ENCODE measurements around the gene DYSF.

DYSF gene

GRCh38 chr2:71589763-71590162, 136.4 kb downstream of the DYSF start:
- no peak overlapping the region for H3K4me3 ChIP-seq (ENCODE audit: control insufficient read depth, low read depth, low read length)
- TF ChIP-seq, protein P1, sequence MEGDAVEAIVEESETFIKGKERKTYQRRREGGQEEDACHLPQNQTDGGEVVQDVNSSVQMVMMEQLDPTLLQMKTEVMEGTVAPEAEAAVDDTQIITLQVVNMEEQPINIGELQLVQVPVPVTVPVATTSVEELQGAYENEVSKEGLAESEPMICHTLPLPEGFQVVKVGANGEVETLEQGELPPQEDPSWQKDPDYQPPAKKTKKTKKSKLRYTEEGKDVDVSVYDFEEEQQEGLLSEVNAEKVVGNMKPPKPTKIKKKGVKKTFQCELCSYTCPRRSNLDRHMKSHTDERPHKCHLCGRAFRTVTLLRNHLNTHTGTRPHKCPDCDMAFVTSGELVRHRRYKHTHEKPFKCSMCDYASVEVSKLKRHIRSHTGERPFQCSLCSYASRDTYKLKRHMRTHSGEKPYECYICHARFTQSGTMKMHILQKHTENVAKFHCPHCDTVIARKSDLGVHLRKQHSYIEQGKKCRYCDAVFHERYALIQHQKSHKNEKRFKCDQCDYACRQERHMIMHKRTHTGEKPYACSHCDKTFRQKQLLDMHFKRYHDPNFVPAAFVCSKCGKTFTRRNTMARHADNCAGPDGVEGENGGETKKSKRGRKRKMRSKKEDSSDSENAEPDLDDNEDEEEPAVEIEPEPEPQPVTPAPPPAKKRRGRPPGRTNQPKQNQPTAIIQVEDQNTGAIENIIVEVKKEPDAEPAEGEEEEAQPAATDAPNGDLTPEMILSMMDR (IDR thresholded peaks at IDR 0.05; ENCODE audit: control insufficient read depth, insufficient read depth, low read depth, low read length, missing control alignments): no peak

GRCh38 chr2:71591044-71591443, 137.7 kb downstream of the DYSF start:
- H3K4me3 ChIP-seq (ENCODE audit: control insufficient read depth, low read depth, low read length): no peak overlapping the region
- DNase-seq (ENCODE audit: low read depth): no peak
- TF ChIP-seq, protein P1 (IDR thresholded peaks at IDR 0.05; ENCODE audit: control insufficient read depth, insufficient read depth, low read depth, low read length, missing control alignments): no peak

More at GRCh38 chr2:71589763-71590162, 136.4 kb downstream of the DYSF start:
- no peak for DNase-seq (ENCODE audit: low read depth)

DNA sequence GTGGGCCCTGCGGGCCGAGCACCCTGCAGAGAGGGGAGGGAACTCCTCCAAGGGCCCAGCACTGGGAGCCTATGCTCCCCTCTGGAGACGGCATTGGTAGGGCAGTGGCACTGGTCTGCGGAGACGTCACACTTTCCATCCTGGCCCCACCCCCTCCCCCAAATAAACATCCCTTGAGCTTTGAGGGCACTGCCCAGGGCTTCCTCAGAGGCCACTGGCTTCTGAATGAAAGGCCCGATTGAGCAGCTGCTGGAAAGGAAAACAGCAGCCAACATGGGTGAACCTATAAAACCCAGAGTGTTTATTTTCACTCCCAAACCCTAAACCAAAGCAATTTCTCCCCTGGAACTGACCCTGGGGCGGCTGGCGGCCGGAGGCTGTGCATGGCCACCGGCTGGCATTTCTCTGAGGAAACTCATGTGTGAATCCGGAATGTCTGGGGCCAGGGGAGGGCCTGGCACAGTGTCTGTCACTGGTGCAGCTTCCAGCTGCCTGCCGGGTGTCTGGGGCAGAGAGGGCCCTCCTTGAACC, 138.9 kb downstream of the DYSF start:
- DNase-seq (ENCODE audit: low read depth): no peak
- TF ChIP-seq, protein P1 (IDR thresholded peaks at IDR 0.05; ENCODE audit: control insufficient read depth, insufficient read depth, low read depth, low read length, missing control alignments): no peak
- H3K4me3 ChIP-seq (ENCODE audit: control insufficient read depth, low read depth, low read length): no peak overlapping the region

DNA sequence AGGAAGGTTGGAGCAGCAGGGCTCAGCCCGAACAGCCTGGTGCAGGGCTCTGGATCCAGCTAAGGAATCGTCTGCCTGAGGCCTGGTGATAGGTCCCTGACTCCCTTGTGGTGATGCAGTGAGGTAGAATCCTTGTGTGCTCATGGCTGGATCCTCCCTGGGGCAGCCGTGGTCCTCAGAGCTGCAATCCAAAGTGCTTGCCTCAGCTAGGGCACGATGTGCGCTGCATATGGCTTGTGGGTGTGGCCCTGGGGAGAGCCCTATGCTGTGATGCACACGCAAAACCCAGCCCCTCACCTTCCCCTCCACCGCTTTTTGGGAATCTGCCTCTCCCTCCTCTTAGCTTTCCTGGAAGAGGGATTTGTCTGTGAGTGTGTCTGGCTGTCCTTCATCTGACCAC, 142.2 kb downstream of the DYSF start:
- H3K4me3 ChIP-seq (ENCODE audit: control insufficient read depth, low read depth, low read length): no peak overlapping the region
- TF ChIP-seq, protein P1 (IDR thresholded peaks at IDR 0.05; ENCODE audit: control insufficient read depth, insufficient read depth, low read depth, low read length, missing control alignments): no peak
- DNase-seq (ENCODE audit: low read depth): no peak

DNA sequence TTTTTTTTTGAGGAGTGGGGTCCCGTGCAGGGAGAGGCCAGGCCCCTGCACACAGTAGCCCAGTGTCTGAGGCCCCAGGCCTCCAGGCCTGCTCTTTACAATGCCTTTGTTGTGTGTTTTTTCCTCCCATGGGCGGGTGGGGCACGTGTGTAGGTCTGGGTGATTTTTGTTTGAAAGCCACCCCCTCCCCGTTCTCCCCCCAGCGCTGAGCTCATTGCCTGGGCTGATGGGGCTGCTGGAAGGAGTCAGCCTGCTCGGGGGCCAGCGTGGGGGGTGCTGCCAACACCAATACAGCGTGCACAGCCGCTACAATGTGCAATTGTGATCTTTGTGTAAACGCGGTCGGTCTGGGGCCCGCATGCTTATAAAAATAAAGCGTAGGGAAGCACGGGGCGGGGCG, 142.7 kb downstream of the DYSF start:
- H3K4me3 ChIP-seq (ENCODE audit: control insufficient read depth, low read depth, low read length): no peak overlapping the region
- DNase-seq (ENCODE audit: low read depth): no peak
- TF ChIP-seq, protein P1 (IDR thresholded peaks at IDR 0.05; ENCODE audit: control insufficient read depth, insufficient read depth, low read depth, low read length, missing control alignments): no peak

DNA sequence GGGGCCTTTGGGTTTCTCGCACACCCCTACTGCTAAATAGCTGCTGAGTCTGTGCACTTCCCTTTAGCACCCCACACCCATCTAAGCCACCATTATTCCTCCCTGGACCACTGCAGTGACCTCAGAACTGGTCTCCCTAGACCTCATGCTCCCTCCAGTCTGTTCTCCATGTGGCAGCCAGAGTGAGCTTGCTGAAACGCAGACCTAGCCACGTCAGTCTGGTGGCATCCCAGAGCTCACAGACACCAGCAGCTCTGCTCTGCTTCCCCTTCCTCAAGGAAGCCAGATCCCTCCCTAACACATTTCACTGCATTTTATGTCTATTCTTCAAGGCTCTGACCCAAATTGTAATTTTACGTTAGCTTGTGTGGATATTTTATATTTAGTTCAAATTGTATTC, 144.4 kb downstream of the DYSF start:
- no peak overlapping the region for H3K4me3 ChIP-seq (ENCODE audit: control insufficient read depth, low read depth, low read length)
- DNase-seq (ENCODE audit: low read depth): no peak
- TF ChIP-seq, protein P1 (IDR thresholded peaks at IDR 0.05; ENCODE audit: control insufficient read depth, insufficient read depth, low read depth, low read length, missing control alignments): no peak

- H3K4me3 ChIP-seq (ENCODE audit: control insufficient read depth, low read depth, low read length): no peak overlapping the region
- TF ChIP-seq, protein P1 (IDR thresholded peaks at IDR 0.05; ENCODE audit: control insufficient read depth, insufficient read depth, low read depth, low read length, missing control alignments): no peak
Measured at GRCh38 chr2:71598526-71598925, 145.2 kb downstream of the DYSF start.

More at GRCh38 chr2:71598526-71598925, 145.2 kb downstream of the DYSF start:
- DNase-seq (ENCODE audit: low read depth): no peak

Measured in AG09309 (cell line).